Measurements from ENCODE around the gene RTP3. TPM values are rescaled to one million over a fixed set of nuclear protein-coding genes. Genes with fewer than 3 reads are reported as not detected.
A peak's percentile ranks its signal among the peaks of the same experiment; 100 is the strongest.

The RTP3 gene
- total RNA-seq, 4 donors from 2014 or later: not detected

DNA sequence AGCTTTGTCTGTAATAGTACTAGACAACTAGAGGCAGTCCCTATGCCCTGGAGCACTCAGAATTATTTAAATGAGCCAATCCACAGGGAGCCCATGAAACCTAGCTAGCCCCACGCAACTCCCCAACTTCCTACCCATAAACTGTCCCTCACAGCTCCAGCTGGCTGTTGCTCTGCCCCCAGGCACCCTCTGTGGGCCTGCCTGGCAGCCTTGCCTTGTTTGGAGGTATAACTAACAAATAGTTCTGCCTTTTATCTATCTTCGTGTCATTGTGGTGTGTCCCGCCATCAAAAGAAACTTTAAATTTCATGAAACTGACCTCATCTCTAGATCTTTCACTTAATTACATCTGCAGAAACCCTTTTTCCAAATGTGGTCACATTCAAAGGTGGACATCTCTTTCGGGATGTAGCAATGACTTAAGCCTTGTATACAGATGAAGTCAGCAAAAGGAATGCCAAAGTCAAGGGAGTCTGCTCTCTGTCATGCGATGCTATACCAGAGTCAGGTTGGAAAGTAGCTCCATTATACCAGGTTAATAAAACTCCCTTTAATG is 1.8 kb upstream of the RTP3 start:
- H3K27me3 ChIP-seq: no peaks in the 10 kb centered on the region
- H3K9me3 ChIP-seq: no peaks in the 10 kb centered on the region
- no peak for ATAC-seq
- H3K4me1 ChIP-seq: peaks cover 21 to 24% of the 10 kb centered on the region in 2 donors
- no peak for DNase-seq
- H3K27ac ChIP-seq: no peak overlapping the region
- in situ Hi-C loops (cut with MboI; ENCODE audit: low sequenced_read_pairs in 4 of 4) (no loop called here), intact Hi-C loops (cut with DNase I; ENCODE audit: low total_unique reads) (no loop called here)
- no peak overlapping the region for H3K4me3 ChIP-seq
- no peaks in the 10 kb centered on the region for H3K36me3 ChIP-seq
- TF ChIP-seq, protein P1, sequence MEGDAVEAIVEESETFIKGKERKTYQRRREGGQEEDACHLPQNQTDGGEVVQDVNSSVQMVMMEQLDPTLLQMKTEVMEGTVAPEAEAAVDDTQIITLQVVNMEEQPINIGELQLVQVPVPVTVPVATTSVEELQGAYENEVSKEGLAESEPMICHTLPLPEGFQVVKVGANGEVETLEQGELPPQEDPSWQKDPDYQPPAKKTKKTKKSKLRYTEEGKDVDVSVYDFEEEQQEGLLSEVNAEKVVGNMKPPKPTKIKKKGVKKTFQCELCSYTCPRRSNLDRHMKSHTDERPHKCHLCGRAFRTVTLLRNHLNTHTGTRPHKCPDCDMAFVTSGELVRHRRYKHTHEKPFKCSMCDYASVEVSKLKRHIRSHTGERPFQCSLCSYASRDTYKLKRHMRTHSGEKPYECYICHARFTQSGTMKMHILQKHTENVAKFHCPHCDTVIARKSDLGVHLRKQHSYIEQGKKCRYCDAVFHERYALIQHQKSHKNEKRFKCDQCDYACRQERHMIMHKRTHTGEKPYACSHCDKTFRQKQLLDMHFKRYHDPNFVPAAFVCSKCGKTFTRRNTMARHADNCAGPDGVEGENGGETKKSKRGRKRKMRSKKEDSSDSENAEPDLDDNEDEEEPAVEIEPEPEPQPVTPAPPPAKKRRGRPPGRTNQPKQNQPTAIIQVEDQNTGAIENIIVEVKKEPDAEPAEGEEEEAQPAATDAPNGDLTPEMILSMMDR (IDR thresholded peaks at IDR 0.05 in 4 of 5, conservative IDR thresholded peaks at IDR 0.05 in 1 of 5): no peak
- TF ChIP-seq POLR2A (IDR thresholded peaks at IDR 0.05): no peak

DNA sequence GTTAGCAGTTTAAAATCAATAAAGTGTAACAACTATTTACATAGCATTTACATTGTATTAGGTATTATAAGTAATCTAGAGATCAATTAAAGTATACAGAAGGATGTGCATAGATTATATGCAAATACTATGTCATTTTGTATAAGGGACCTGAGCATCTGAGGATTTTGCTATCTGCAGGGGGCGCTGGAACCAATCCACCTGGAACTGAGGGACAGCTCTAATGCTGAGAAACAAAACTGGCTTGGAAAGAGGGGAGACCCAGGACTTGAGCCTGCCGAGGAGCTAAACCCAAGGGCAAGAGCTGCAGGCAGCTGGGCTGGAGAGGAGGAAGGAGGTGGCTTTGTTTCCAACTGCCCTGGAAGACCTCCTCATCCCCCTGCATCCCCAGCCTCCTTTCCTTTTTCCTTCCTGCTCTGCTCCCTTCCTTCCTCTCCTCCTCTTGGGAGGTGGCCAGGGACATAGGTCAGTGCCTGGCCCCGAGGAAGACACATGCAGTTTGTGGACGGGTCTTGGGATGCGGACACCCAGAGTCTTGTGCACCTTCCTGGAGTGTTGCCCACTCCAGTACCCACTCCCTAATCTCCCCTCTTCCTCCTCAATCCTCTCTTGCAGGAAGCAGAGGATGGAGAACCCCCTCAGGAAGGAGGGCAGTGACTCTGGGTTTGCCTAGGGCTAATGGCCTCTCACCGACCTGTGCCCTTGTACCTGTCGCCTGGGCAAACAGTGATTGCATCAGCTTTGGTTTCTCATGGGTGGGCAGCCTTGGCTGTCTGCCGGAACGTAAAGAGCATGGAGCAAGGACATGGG is 825 bp upstream of the RTP3 start:
- no peaks in the 10 kb centered on the region for H3K36me3 ChIP-seq
- no peaks in the 10 kb centered on the region for H3K9me3 ChIP-seq
- TF ChIP-seq, protein P1 (IDR thresholded peaks at IDR 0.05 in 4 of 5, conservative IDR thresholded peaks at IDR 0.05 in 1 of 5): no peak
- TF ChIP-seq POLR2A (IDR thresholded peaks at IDR 0.05): no peak
- intact Hi-C loops (cut with DNase I; ENCODE audit: low total_unique reads): no loop called here
- H3K4me1 ChIP-seq: peaks cover 21 to 25% of the 10 kb centered on the region in 2 donors
- H3K27me3 ChIP-seq: no peaks in the 10 kb centered on the region
- ATAC-seq (no peak), DNase-seq (no peak)
- no peak overlapping the region for H3K4me3 ChIP-seq
- no peak overlapping the region for H3K27ac ChIP-seq
- in situ Hi-C loops (cut with MboI; ENCODE audit: low sequenced_read_pairs in 4 of 4): no loop called here

DNA sequence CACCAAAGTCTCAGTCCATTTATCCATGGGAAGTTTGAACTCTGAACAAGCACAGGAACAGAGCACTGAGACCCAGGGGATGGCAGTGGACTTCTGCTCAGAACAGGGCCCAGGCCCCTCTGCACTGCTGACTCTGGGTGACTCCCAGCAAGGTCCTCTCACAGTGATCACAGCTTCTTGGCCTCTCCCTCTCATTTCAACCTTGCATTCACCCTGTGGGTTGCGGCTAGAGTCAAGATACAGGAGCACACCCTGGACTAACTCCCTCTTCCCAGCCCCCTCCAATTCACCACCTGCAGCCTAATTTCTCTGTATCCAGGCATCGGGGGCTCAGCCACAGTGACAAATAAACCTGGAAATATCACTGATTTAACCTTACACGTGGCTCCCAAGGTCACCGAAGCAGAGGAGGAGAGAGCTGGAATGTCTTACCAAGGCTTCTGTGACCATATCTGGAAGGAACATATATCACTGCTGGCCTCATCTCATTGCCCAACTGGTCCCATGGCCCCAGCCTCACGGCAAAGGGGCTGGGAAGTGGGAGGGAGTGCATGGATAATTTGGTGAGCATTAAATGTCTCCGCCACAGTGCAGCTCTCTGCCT is 1.2 kb downstream of the RTP3 start:
- in situ Hi-C loops (cut with MboI; ENCODE audit: low sequenced_read_pairs in 4 of 4) (no loop called here), intact Hi-C loops (cut with DNase I; ENCODE audit: low total_unique reads) (no loop called here)
- no peak overlapping the region for H3K27ac ChIP-seq
- H3K9me3 ChIP-seq: no peaks in the 10 kb centered on the region
- H3K27me3 ChIP-seq: no peaks in the 10 kb centered on the region
- peak in 1 of 2 donors; percentile 29 for ATAC-seq
- H3K36me3 ChIP-seq: no peaks in the 10 kb centered on the region
- DNase-seq: no peak
- H3K4me1 ChIP-seq: peaks cover 29 to 38% of the 10 kb centered on the region in 2 donors
- H3K4me3 ChIP-seq: no peak overlapping the region
- no peak for TF ChIP-seq POLR2A (IDR thresholded peaks at IDR 0.05)
- TF ChIP-seq, protein P1 (IDR thresholded peaks at IDR 0.05 in 4 of 5, conservative IDR thresholded peaks at IDR 0.05 in 1 of 5): no peak

DNA sequence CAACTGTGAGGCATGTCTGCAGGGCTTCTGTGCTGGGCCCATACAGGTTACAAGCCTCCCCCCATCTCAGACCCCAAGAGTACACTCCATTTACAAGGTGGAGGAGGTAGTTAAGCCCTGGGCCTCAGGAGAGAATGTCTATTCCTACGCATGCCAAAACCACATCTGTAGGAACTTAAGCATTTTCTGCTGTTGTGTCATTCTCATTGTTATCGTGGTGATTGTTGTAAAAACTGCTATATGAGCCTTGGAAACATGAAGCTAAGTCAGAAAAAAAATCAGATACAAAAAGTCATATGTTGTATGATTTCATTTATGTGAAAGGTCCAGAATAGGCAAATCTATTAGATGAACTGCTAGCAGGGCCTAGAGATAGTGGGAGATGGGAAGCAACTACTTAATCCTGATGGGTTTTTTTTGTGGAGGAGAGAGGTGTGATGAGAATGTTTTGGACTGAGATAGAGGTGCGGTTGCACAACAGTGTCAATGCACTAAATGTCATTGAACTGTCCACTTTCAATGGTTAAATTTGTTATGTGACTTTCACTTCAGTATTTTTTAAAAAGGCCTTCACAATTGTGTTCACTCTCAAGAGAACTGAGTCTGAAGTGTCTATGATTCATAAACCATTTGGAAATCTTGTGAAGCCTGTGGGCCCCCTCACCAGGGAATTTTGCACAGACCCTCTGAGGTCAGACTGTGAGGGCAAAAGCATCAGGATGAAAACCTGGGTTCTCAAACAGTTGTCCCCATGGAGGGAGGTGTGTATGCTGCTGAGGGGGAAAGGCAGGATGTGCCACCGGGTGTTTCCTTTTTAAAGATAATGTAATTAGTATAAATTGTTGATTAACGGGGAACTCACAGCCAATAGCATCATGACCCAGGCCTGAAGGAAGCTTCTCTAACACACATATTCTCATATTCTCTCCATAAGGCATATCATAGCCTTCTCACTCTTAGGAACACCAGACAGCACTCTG is 3.2 kb downstream of the RTP3 start:
- no peak overlapping the region for H3K4me3 ChIP-seq
- H3K4me1 ChIP-seq: peaks cover 29 to 38% of the 10 kb centered on the region in 2 donors
- no peaks in the 10 kb centered on the region for H3K36me3 ChIP-seq
- DNase-seq (no peak), ATAC-seq (no peak)
- H3K27me3 ChIP-seq: no peaks in the 10 kb centered on the region
- intact Hi-C loops (cut with DNase I; ENCODE audit: low total_unique reads): no loop called here
- in situ Hi-C loops (cut with MboI; ENCODE audit: low sequenced_read_pairs in 4 of 4): no loop called here
- H3K27ac ChIP-seq: peak overlapping the region in 3 of 4 donors; percentile 64 to 77 (median 71)
- H3K9me3 ChIP-seq: no peaks in the 10 kb centered on the region
- TF ChIP-seq POLR2A (IDR thresholded peaks at IDR 0.05): no peak
- TF ChIP-seq, protein P1 (IDR thresholded peaks at IDR 0.05 in 4 of 5, conservative IDR thresholded peaks at IDR 0.05 in 1 of 5): no peak

All from gastrocnemius medialis (tissue), 4 donors.